Mesendoderm (in vitro differentiated cells): ENCODE results near the gene PTGR2.

Source experiments
- DNase-seq: peaks from one replicate; pipeline ENCODE4 v3.0.0; 2013
- H2AK5ac ChIP-seq: 2 replicates; pipeline ENCODE4 v1.6.1; 2013; ENCODE audit warnings: low read length, inconsistent platforms
- H2BK120ac ChIP-seq: 2 replicates; pipeline ENCODE4 v1.6.1; 2013; ENCODE audit warnings: low read depth, mild to moderate bottlenecking, low read length, moderate library complexity, mixed read lengths
- H2BK15ac ChIP-seq: replicated peaks from 2 replicates; pipeline ENCODE4 v1.6.1; 2013; ENCODE audit warnings: low read depth, mild to moderate bottlenecking, moderate library complexity
- H2BK5ac ChIP-seq: 2 replicates; pipeline ENCODE4 v1.6.1; 2013; ENCODE audit warnings: low read length, inconsistent platforms
- H3K18ac ChIP-seq: 2 replicates; pipeline ENCODE4 v1.6.1; 2013; ENCODE audit warnings: mild to moderate bottlenecking, low read length, mixed read lengths
- H3K23ac ChIP-seq: one replicate; pipeline ENCODE4 v1.6.1; 2013; ENCODE audit warnings: low read length
- H3K27ac ChIP-seq: 2 replicates; pipeline ENCODE4 v1.5.1; 2013; ENCODE audit warnings: low read depth, mild to moderate bottlenecking, inconsistent platforms, low read length, moderate library complexity
- H3K27me3 ChIP-seq: 2 replicates; pipeline ENCODE4 v1.6.1; 2013; ENCODE audit warnings: low read length, control low read depth, mild to moderate bottlenecking, inconsistent platforms; ENCODE audit not compliant: insufficient read depth, poor library complexity
- H3K36me3 ChIP-seq: 2 replicates; pipeline ENCODE4 v1.6.1; 2013; ENCODE audit warnings: low read length, inconsistent platforms; ENCODE audit not compliant: control insufficient read depth, insufficient read depth
- H3K4ac ChIP-seq: one replicate; pipeline ENCODE4 v1.6.1; 2013; ENCODE audit warnings: low read depth, mild to moderate bottlenecking, low read length, moderate library complexity
- H3K4me1 ChIP-seq: 2 replicates; pipeline ENCODE4 v1.6.1; 2013; ENCODE audit warnings: low read depth, low read length, inconsistent platforms; ENCODE audit not compliant: control insufficient read depth
- H3K4me2 ChIP-seq: 2 replicates; pipeline ENCODE4 v1.6.1; 2013; ENCODE audit warnings: low read length
- H3K4me3 ChIP-seq: 2 replicates; pipeline ENCODE4 v1.5.1; 2013; ENCODE audit warnings: mild to moderate bottlenecking, low read length
- H3K56ac ChIP-seq: one replicate; pipeline ENCODE4 v1.6.1; 2013; ENCODE audit warnings: low read length
- H3K79me1 ChIP-seq: 2 replicates; pipeline ENCODE4 v1.6.1; 2013; ENCODE audit warnings: low read length, inconsistent platforms
- H3K79me2 ChIP-seq: 2 replicates; pipeline ENCODE4 v1.6.1; 2013; ENCODE audit warnings: mild to moderate bottlenecking, low read length; ENCODE audit not compliant: control insufficient read depth, insufficient read depth
- H3K9ac ChIP-seq: 2 replicates; pipeline ENCODE4 v1.6.1; 2013; ENCODE audit warnings: low read length, inconsistent platforms
- H4K5ac ChIP-seq: one replicate; pipeline ENCODE4 v1.6.1; 2013; ENCODE audit warnings: low read length
- H4K8ac ChIP-seq: one replicate; pipeline ENCODE4 v1.6.1; 2013; ENCODE audit warnings: low read depth, mild to moderate bottlenecking, control low read depth, low read length, moderate library complexity
- WGBS: extraction: QIAGEN DNeasy Blood & Tissue Kit; methylation state at CpG from one replicate; pipeline ENCODE4 v1.1.7; 2013; ENCODE audit warnings: low lambda C conversion rate, missing lambda C conversion rate; ENCODE audit not compliant: insufficient coverage; ENCODE audit errors: extremely low coverage; 5-methylcytosine and 5-hydroxymethylcytosine counted together

Gene PTGR2

GRCh38 chr14:73884438-73885190, 33.0 kb downstream of the PTGR2 start:
- no peak overlapping the region for H2BK15ac ChIP-seq
- no peak overlapping the region for H3K9ac ChIP-seq
- H3K4me1 ChIP-seq = peaks cover 2% of the 10 kb centered on the region
- no peak overlapping the region for H2BK5ac ChIP-seq
- H3K27me3 ChIP-seq = no peaks in the 10 kb centered on the region
- no peak overlapping the region for H3K27ac ChIP-seq
- H3K18ac ChIP-seq = no peak overlapping the region
- 100% methylated on average over 2 of the region's 8 CpGs for WGBS
- no peak overlapping the region for H2BK120ac ChIP-seq
- H3K79me2 ChIP-seq = peaks cover 22% of the 10 kb centered on the region
- no peak overlapping the region for H3K4ac ChIP-seq
- H4K8ac ChIP-seq = no peak overlapping the region
- no peak overlapping the region for H3K4me2 ChIP-seq
- H2AK5ac ChIP-seq = no peak overlapping the region
- no peak overlapping the region for H3K4me3 ChIP-seq
- peaks cover 2% of the 10 kb centered on the region for H3K79me1 ChIP-seq
- no peak overlapping the region for H3K23ac ChIP-seq
- H3K36me3 ChIP-seq = no peaks in the 10 kb centered on the region
- no peak overlapping the region for H4K5ac ChIP-seq
- H3K56ac ChIP-seq = no peak overlapping the region
- no peak for DNase-seq

GRCh38 chr14:73886449-73887317, 35.1 kb downstream of the PTGR2 start, which contains the start of gene ZNF410:
ZNF410 (plus strand) TSS chr14:73886859; CDS start chr14:73892176, 5,317 bp downstream.
- H3K56ac ChIP-seq = peak within 1 kb of the TSS; percentile 93

GRCh38 chr14:73887318-73887616, 35.6 kb downstream of the PTGR2 start:
- no peak overlapping the region for H2BK15ac ChIP-seq
- no CpG with 5 or more reads among the region's 7 CpGs for WGBS
- no peak overlapping the region for H4K5ac ChIP-seq
- H3K79me2 ChIP-seq = peaks cover 26% of the 10 kb centered on the region
- no peaks in the 10 kb centered on the region for H3K27me3 ChIP-seq
- H3K36me3 ChIP-seq = no peaks in the 10 kb centered on the region
- H3K4ac ChIP-seq = peak overlapping the region; percentile 76
- peak overlapping the region; percentile 28 for H4K8ac ChIP-seq
- peak overlapping the region; percentile 97 for H3K9ac ChIP-seq
- no peak for DNase-seq
- peak overlapping the region; percentile 87 for H3K27ac ChIP-seq
- H2BK5ac ChIP-seq = no peak overlapping the region
- H3K23ac ChIP-seq = peak overlapping the region; percentile 97
- peak overlapping the region; percentile 61 for H3K4me2 ChIP-seq
- H3K18ac ChIP-seq = peak overlapping the region; percentile 33
- peaks cover 2% of the 10 kb centered on the region for H3K4me1 ChIP-seq
- peak overlapping the region; percentile 93 for H3K56ac ChIP-seq
- H2BK120ac ChIP-seq = no peak overlapping the region
- peak overlapping the region; percentile 96 for H3K4me3 ChIP-seq
- H3K79me1 ChIP-seq = peaks cover 4% of the 10 kb centered on the region
- H2AK5ac ChIP-seq = no peak overlapping the region

More at GRCh38 chr14:73886449-73887317, 35.1 kb downstream of the PTGR2 start, which contains the start of gene ZNF410:
- Histone ChIP-seq H3K4me1 (peaks cover 2% of the 10 kb centered on the region), H2BK120ac (no peak within 1 kb of the TSS), H2BK15ac (no peak within 1 kb of the TSS), H3K9ac (peak within 1 kb of the TSS; percentile 97), H3K79me2 (peaks cover 26% of the 10 kb centered on the region), H3K23ac (peak within 1 kb of the TSS; percentile 97), H3K4ac (peak within 1 kb of the TSS; percentile 76), H3K4me3 (peak within 1 kb of the TSS; percentile 96), H3K4me2 (peak within 1 kb of the TSS; percentile 61), H2AK5ac (no peak within 1 kb of the TSS), H2BK5ac (no peak within 1 kb of the TSS), H3K27ac (peak within 1 kb of the TSS; percentile 87), H3K36me3 (no peaks in the 10 kb centered on the region), H3K79me1 (peaks cover 2% of the 10 kb centered on the region), H4K5ac (no peak within 1 kb of the TSS), H3K27me3 (no peaks in the 10 kb centered on the region), H4K8ac (peak within 1 kb of the TSS; percentile 96), H3K18ac (peak within 1 kb of the TSS; percentile 33)
- peak; percentile 96 for DNase-seq
- WGBS = no CpG with 5 or more reads among the region's 65 CpGs

- no peaks in the 10 kb centered on the region for H3K36me3 ChIP-seq
- H3K27me3 ChIP-seq = no peaks in the 10 kb centered on the region
- 100% methylated on average over 2 of the region's 7 CpGs for WGBS
- no peak overlapping the region for H2AK5ac ChIP-seq
- H3K4me1 ChIP-seq = peaks cover 2% of the 10 kb centered on the region
- peak overlapping the region; percentile 61 for H3K4me2 ChIP-seq
- H2BK120ac ChIP-seq = no peak overlapping the region
- no peak overlapping the region for H3K27ac ChIP-seq
- H2BK5ac ChIP-seq = no peak overlapping the region
- H3K4ac ChIP-seq = no peak overlapping the region
- H3K56ac ChIP-seq = peak overlapping the region; percentile 93
- DNase-seq = no peak
- no peak overlapping the region for H3K23ac ChIP-seq
- H3K18ac ChIP-seq = no peak overlapping the region
- H4K8ac ChIP-seq = no peak overlapping the region
- no peak overlapping the region for H2BK15ac ChIP-seq
- peak overlapping the region; percentile 96 for H3K4me3 ChIP-seq
- H3K79me1 ChIP-seq = peaks cover 4% of the 10 kb centered on the region
- peak overlapping the region; percentile 97 for H3K9ac ChIP-seq
- H3K79me2 ChIP-seq = peaks cover 26% of the 10 kb centered on the region
- H4K5ac ChIP-seq = no peak overlapping the region
Observed at GRCh38 chr14:73887694-73888459, 36.2 kb downstream of the PTGR2 start.

- no peak overlapping the region for H3K56ac ChIP-seq
- WGBS = no CpG with 5 or more reads among the region's 3 CpGs
- H4K8ac ChIP-seq = no peak overlapping the region
- H2BK15ac ChIP-seq = no peak overlapping the region
- no peak overlapping the region for H3K4ac ChIP-seq
- H3K79me2 ChIP-seq = peaks cover 26% of the 10 kb centered on the region
- H3K4me3 ChIP-seq = no peak overlapping the region
- H3K4me2 ChIP-seq = no peak overlapping the region
- H3K27ac ChIP-seq = no peak overlapping the region
- no peaks in the 10 kb centered on the region for H3K36me3 ChIP-seq
- no peak overlapping the region for H4K5ac ChIP-seq
- no peak overlapping the region for H2AK5ac ChIP-seq
- no peak overlapping the region for H2BK5ac ChIP-seq
- H2BK120ac ChIP-seq = no peak overlapping the region
- H3K9ac ChIP-seq = peak overlapping the region; percentile 97
- peaks cover 2% of the 10 kb centered on the region for H3K4me1 ChIP-seq
- DNase-seq = no peak
- peaks cover 6% of the 10 kb centered on the region for H3K79me1 ChIP-seq
- no peaks in the 10 kb centered on the region for H3K27me3 ChIP-seq
- H3K23ac ChIP-seq = no peak overlapping the region
- H3K18ac ChIP-seq = no peak overlapping the region
Observed at GRCh38 chr14:73888460-73888725, 36.8 kb downstream of the PTGR2 start.
